ENCODE data around the gene ACOXL.
"Not testable (repeated sequence)": the region's sequence is repeated elsewhere in the genome, so short reads cannot be mapped to it uniquely, and the experiment has no call there.

The ACOXL gene

DNA sequence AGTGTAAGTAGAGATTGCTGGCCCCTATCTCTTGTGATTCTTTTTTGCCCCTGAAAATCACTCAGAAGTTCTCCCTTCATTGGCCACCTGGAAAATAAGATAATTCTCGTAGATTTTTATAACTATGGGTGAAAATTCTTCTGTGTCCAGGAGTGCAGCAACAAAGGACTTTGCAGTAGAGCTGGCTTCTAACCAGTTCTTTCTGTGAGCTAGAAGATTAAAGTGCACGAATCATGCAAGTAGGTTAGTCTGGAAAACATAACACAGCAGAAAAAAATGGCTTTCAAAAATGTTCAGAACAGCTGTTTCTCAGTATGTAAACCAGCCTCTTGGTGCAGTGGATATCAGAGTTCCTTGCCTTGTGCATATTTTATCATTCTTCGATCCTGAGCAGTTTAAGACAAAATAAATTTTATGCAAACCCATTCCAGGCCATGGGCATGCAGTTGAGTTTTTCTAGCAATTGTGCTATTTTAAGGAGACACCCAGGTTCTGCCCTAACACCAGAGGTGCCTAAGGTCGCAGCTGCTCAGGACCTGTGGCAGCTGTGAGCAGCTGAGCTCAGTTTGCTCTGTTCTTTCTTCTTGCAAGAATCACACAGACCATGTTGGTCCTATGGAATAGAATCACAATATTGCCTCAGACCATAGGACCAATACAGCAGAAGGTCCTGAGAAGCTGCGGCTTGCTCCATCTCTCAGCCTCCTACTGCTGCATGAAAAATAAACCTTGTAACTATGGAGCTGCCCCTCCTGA is 307.4 kb downstream of the ACOXL start:
- no peak for DNase-seq (ENCODE audit: low read depth, low spot score)
- POLR2A ChIA-PET, result no interaction called here

DNA sequence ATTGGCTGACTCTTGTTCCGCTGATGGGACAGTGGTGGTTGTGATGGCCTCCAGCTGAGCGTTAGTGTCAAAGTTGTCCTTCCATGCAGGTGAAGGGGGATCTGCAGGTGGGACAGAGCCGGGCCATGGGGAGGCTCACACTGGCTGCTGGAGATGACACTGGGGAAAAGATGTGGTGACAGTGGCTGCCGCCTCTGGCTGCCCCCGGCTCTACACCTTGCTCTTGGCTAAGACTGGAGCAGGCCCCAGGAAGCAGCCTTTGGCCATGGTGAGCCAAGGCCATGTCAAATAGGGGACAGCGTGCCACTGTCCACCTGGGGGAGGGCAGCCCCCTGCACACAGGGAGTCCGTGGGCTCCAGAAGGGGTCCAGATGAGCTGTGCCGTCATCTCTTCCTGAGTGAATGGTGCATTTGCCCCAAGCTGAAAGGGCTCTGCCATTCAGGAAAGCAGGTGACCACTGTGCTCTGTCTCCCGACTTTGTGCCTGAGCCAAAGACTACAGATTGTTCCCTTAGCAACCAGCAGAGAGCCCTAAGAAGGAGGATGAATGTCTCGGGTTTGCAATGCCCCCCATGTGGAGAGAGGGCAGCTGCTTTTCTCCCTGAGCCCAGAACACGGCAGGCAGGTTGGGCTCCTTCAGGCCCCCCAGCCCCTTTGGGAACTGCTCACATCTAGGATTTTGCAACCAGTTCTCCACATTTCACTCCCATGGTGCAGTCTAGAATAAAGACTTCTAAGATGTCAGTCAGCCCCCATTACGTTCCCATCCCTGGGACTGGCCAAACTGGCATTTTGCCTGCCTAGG is 309.2 kb downstream of the ACOXL start:
- DNase-seq (ENCODE audit: low read depth, low spot score), result no peak

More for the DNA sequence above, 307.4 kb downstream of the ACOXL start:
- CTCF ChIA-PET, result no interaction called here
- no peak for TF ChIP-seq CTCF (IDR thresholded peaks at IDR 0.05; ENCODE audit: insufficient read depth, low read length, missing control alignments)
- no peak overlapping the region for H3K4me3 ChIP-seq (ENCODE audit: low read depth, low read length)

GRCh38 chr2:111042261-111042660 is 309.9 kb downstream of the ACOXL start:
- no peak for TF ChIP-seq CTCF (IDR thresholded peaks at IDR 0.05; ENCODE audit: insufficient read depth, low read length, missing control alignments)
- DNase-seq (ENCODE audit: low read depth, low spot score), result no peak
- ChIA-PET POLR2A (no interaction called here), CTCF (no interaction called here)
- H3K4me3 ChIP-seq (ENCODE audit: low read depth, low read length), result no peak overlapping the region

More for the DNA sequence above, 309.2 kb downstream of the ACOXL start:
- TF ChIP-seq CTCF (IDR thresholded peaks at IDR 0.05; ENCODE audit: insufficient read depth, low read length, missing control alignments), result no peak
- ChIA-PET CTCF (no interaction called here), POLR2A (no interaction called here)
- no peak overlapping the region for H3K4me3 ChIP-seq (ENCODE audit: low read depth, low read length)

GRCh38 chr2:111042772-111043771 is 310.7 kb downstream of the ACOXL start:
- POLR2A ChIA-PET, result no interaction called here
- no peak for DNase-seq (ENCODE audit: low read depth, low spot score)
- no peak overlapping the region for H3K4me3 ChIP-seq (ENCODE audit: low read depth, low read length)
- TF ChIP-seq CTCF (IDR thresholded peaks at IDR 0.05; ENCODE audit: insufficient read depth, low read length, missing control alignments), result no peak
- CTCF ChIA-PET, result no interaction called here

- TF ChIP-seq CTCF (IDR thresholded peaks at IDR 0.05; ENCODE audit: insufficient read depth, low read length, missing control alignments), result no peak
- POLR2A ChIA-PET, result no interaction called here
- no peak for DNase-seq (ENCODE audit: low read depth, low spot score)
- no peak overlapping the region for H3K4me3 ChIP-seq (ENCODE audit: low read depth, low read length)
- CTCF ChIA-PET, result no interaction called here
Observed at GRCh38 chr2:111044066-111044465, 311.7 kb downstream of the ACOXL start.

GRCh38 chr2:111045236-111045635 is 312.9 kb downstream of the ACOXL start:
- H3K4me3 ChIP-seq (ENCODE audit: low read depth, low read length); CTCF ChIA-PET; DNase-seq (ENCODE audit: low read depth, low spot score); POLR2A ChIA-PET: not testable (repeated sequence)

All from AG04449 (cell line).